GF-D8 (cell line): ENCODE data around the gene HPN.
"Not testable (repeated sequence)": the region's sequence is repeated elsewhere in the genome, so short reads cannot be mapped to it uniquely, and the experiment has no call there.

Experiments
- DNase-seq: peaks from one replicate; lab custom pipeline; 2025; lab: John Stamatoyannopoulos, UW

The HPN gene

DNA sequence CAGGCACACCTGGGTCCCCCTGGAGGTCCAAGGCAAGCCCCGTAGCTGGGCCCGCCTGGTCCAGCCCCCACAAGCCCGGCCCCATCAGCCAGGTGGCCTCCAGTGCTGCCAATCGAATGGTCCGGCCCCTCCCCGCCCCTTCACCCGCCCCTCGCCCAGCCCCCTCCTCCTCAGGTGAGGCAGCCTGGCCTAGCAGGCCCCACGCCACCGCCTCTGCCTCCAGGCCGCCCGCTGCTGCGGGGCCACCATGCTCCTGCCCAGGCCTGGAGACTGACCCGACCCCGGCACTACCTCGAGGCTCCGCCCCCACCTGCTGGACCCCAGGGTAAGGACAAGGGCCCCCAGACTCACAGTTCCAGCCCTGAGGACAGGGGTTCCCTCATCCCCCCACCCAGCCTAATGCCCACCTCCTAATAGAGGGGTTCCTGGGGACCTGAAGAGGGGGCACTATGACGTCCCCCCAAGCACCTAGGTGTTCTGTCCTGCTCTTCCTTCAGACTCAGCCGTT is at the start of gene HPN:
Gene HPN, plus strand, starts transcription at position 174 of the 508 bp plus-strand sequence. CDS start 786 bp downstream, outside the sequence.
- no peak for DNase-seq

- not testable (repeated sequence) for DNase-seq
These were observed 48.9 kb upstream of the HPN start for GRCh38 chr19:34992582-34992981.

DNA sequence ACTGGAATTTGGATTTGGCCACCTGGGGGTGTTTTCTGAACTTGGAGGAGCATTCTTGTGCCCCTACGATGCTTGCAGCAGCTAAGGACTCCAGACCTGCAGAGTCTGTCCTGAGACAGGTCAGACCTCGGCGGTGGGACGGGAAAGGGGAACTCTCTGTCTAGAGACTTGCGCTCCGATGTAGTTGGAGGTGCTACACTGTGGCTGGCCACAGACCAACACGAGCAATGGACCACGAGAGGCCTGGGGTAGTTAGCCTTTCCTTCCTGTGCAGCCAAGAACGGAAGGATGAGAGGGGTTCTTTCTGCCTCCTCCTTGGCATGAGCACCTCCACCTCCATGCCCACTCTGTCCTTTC is 47.3 kb upstream of the HPN start:
- no peak for DNase-seq

- DNase-seq, result no peak
These were observed 46.6 kb upstream of the HPN start for GRCh38 chr19:34994643-34995541.

DNA sequence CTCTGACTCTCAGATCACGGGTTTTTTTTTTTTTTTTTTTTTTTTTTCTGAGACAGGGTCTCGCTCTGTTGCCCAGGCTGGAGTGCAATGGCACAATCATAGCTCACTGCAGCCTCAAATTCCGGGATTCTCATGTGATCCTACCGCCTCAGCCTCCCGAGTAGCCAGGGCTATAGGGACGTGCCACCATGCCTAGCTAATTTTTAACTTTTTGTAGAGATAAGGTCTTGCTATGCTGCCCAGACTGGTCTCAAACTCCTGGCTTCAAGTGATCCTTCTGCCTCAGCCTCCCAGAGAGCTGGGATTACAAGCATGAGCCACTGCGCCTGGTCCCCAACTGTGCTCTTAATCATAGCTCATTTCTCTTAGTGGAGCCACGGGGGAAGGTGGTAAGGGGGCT is 46.0 kb upstream of the HPN start:
- DNase-seq, result no peak

GRCh38 chr19:34997071-34997617 is 44.4 kb upstream of the HPN start:
- peak; percentile 43 for DNase-seq

DNA sequence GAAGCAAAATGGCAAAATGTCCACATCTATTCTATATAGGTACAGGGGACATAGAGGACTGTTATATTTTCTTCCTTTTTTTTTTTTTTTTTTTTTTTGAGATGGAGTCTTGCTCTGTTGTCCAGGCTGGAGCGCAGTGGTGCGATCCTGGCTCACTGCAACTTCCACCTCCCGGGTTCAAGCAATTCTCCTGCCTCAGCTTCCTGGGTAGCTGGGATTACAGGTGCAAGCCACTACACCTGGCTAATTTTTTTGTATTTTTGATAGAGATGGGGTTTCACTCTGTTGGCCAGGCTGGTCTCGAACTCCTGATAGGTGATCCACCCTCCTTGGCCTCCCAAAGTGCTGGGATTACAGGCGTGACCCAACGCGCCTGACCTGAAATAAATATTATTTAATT is 43.3 kb upstream of the HPN start:
- not testable (repeated sequence) for DNase-seq

DNA sequence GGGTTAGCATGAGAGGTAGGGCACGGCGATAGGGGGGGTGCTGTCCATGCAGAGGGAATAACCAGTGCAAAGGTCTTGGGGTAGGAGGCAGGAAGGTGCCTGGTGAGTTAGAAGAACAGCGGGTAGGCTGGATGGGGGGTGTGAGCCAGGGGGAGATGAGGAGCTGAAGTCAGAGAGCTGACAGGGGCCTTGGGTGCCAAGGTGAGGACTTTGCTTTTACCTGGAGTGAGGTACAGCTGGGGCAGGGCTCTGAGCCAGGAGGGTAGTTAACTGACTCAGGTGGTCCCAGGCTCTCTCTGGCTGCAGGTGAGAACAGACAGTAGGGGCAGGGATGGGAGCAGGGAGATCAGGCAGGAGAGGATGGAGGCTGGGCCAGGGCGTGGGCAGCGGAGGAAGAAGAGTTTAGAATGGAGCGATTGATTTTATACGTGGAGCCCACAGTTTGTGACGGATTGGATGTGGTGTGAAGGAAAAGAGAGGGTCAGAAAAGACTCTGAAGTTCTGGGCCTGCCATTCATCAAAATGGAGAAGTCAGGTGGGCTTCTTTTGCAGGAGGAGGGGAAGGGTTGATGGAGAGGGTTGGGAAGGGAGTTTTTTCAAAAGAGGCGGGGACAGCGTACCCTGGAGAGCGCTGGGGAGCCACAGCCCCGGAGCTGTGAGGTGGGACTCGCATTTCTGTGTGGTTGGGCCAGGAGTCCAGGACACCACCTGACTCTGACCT is 42.6 kb upstream of the HPN start:
- no peak for DNase-seq

DNA sequence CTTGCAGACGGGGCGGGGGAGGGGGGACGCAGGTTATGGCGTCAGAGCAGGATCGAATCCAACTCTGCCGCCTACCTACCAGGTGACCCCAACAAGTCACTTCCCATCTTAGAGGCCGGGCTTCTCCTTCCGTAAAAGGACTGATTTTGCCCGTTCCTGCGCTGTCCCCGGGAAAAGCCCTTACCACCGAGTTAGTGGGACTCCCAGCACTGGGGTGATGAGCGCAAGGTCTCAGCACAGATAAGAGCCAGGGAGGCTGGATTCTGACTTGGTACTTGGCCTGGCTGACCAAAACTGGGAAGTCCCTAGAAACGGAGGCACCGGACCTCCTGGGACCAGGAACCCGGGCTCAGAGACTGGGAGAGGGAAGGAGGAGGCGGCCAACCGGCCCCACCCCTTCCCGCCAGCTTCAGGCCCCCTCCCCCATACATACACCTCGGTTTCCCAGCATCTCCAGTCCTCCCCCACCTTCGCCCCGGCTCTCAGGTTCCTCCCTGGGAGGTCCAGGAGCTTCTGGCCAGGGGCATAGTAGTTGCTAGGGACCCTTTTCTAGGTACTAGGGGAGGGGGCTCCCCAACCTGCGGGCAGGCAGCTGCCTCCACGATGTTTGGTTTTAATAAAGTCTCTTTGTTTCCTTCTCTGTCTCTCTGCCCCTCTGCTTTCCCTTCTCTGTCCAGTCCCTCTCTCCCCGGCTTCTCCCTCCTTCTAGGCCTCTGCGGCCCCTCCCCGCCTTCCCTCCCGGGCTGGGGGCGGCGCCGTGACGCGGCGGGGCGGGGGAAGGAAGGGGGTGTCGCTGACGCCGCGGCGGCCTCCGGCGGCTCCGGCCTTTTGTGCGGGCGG is 41.8 kb upstream of the HPN start, which contains the start of gene GRAMD1A:
Gene GRAMD1A, plus strand, starts transcription at position 826 of the 840 bp plus-strand sequence. CDS start 156 bp downstream, outside the sequence.
- peak; percentile 28 for DNase-seq

DNA sequence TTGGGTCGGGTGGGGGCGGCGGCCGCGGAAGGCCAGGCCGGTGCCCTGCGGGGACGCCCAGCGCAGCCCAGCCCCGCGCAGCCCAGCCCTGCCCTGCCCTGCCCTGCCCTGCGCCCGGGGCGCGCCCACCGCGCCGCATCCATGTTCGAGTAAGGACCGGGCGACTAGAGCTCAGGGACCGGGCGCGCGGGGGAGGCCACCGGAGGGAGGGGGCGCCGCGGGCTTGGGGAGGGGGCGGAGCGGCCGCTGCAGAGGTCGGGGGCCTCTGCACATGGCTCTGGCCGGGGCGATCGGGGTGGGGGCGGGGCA is 41.2 kb upstream of the HPN start:
- no peak for DNase-seq

DNA sequence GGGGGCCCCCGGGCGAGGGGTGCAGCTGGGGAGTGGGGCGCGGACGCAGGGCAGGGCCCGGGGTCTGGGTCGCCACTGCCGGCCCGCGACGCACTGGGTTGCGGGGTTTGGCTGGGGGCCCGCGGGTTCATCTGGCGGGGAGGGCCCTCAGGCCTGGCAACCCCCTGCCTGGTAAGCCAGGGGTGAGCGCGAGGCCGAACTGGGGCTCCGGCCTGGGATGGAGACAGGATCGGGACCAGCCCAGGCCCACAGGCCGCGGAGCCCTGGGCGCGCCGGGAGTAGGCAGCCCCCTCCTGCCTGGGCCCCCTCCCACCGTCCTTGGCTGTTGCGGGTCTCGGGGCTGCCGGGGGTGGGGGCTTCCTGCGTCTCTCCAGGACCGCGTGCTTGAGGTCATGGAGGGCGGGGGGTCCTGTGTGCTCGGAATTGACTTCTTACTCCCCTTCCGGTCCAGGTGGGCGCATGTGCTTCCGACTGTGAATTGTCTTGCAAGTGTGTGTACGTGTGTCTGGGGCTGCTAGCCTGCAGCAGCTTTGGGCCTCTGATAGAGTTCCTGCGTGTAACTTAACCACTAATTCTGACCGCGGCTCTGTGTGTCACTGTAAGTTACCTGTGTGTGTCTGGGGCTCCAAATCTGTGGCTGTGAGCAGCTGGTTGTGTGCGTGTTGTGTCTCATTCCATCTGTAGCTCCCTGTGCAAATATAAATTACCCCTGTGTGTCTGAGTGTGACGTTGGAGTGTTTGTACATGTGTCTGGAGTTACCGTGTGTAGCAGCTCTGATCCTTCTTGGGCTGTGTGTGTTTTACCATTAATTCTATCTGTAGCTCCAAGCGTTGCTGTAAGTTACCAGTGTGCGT is 40.6 kb upstream of the HPN start:
- DNase-seq, result peak; percentile 50

- no peak for DNase-seq
These were observed 39.4 kb upstream of the HPN start for GRCh38 chr19:35002037-35002535.

- DNase-seq, result no peak
These were observed 36.8 kb upstream of the HPN start for GRCh38 chr19:35004517-35005255.

DNA sequence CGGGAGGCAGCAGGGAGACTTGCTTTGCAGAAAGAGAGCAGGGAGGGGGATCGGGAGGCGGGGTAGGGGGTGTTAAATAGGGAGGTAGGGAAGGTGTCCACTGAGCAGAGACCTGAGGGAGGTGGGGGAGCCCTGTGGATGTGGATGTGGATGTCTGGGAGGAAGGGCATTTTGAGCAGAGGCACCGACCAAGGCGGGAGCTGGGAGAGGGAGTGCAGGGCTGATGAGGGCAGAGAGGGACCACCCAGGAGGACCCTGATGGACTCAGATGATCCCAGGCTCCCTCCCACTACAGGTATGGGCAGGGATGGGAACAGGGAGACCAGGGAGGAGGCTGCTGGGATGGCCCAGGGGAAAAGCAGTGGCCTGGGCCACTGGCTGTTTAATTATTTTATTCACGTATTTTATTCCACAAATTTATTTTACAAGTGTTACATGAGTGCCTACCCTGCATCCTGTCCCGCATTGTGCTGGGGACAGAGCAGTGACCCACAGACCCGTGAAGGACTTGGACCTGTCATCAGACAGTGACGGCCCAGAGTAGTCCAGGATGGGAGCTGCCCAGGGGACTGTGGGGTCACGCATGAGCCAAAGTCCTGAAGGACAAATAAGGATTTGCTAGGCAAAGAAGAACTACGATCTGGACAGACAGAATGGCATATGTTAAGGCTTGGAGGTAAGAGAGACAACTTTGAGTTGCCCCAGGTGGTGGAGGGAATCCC is 36.1 kb upstream of the HPN start:
- no peak for DNase-seq

- not testable (repeated sequence) for DNase-seq
These were observed 35.5 kb upstream of the HPN start for GRCh38 chr19:35006007-35006341.

GRCh38 chr19:35006342-35006998 is 35.1 kb upstream of the HPN start:
- DNase-seq, result no peak

DNA sequence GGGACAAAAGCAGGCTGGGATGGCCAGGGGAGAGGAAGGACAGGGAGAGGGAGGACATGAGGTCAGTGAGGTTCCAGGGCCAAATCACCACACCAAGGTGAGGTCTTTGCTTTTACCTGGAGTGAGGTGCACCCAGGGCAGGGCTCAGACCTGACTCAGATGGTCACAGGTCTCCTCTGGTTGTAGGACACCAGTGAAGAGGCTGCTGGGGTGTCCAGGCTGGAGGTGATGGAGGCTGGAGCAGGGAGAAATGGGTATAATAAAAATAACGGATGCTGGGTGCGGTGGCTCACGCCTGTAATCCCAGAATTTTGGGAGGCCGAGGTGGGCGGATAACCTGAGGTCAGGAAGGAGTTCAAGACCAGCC is 34.5 kb upstream of the HPN start:
- DNase-seq, result no peak

GRCh38 chr19:35007427-35007826 is 34.1 kb upstream of the HPN start:
- not testable (repeated sequence) for DNase-seq

GRCh38 chr19:35008891-35009341 is 32.6 kb upstream of the HPN start:
- DNase-seq, result no peak
